GM19238 (cell line): ENCODE results near the gene COA8.

Source experiments
- DNase-seq: peaks from one replicate; pipeline ENCODE4 v3.0.0; 2011; ENCODE audit warnings: low spot score; ENCODE audit not compliant: insufficient read length

COA8 gene

GRCh38 chr14:103562429-103563225, at the start of gene COA8, which contains the start of gene BAG5:
TSS of gene COA8 (plus strand) at chr14:103562960. CDS start at chr14:103563002, 42 bp downstream.
TSS of gene BAG5 (minus strand) at chr14:103562657. CDS start at chr14:103561164, 1,493 bp downstream.
- DNase-seq, result peak; percentile 96

- DNase-seq, result no peak
These were observed 48.0 kb upstream of the COA8 start for GRCh38 chr14:103514596-103515421.

GRCh38 chr14:103516426-103517173, 46.2 kb upstream of the COA8 start:
- no peak for DNase-seq

- DNase-seq, result no peak
These were observed 45.6 kb upstream of the COA8 start for GRCh38 chr14:103517174-103517566.

GRCh38 chr14:103517721-103518421, 44.9 kb upstream of the COA8 start:
- no peak for DNase-seq

GRCh38 chr14:103518422-103519042, 44.2 kb upstream of the COA8 start:
- peak; percentile 81 for DNase-seq

GRCh38 chr14:103519043-103519836, 43.5 kb upstream of the COA8 start:
- no peak for DNase-seq

GRCh38 chr14:103519837-103520212, 42.9 kb upstream of the COA8 start:
- no peak for DNase-seq

- no peak for DNase-seq
These were observed 42.5 kb upstream of the COA8 start for GRCh38 chr14:103520269-103520656.

- DNase-seq, result peak; percentile 65
These were observed 41.9 kb upstream of the COA8 start for GRCh38 chr14:103520657-103521437.

- no peak for DNase-seq
These were observed 41.3 kb upstream of the COA8 start for GRCh38 chr14:103521438-103521950.

GRCh38 chr14:103521951-103522563, 40.7 kb upstream of the COA8 start:
- DNase-seq, result no peak

- no peak for DNase-seq
These were observed 39.8 kb upstream of the COA8 start, which contains the start of gene CKB for GRCh38 chr14:103522649-103523574. TSS of gene CKB (minus strand) at chr14:103522830. CDS start at chr14:103522493, 337 bp downstream.

GRCh38 chr14:103523575-103523954, 39.2 kb upstream of the COA8 start:
- DNase-seq, result no peak

GRCh38 chr14:103524002-103524935, 38.5 kb upstream of the COA8 start:
- DNase-seq, result no peak
